HG02870 (cell line): ENCODE results near the gene SMAD9.

Experiments used
- ATAC-seq: cut with Tn5 transposase; IDR thresholded peaks from one replicate; pipeline ENCODE4 v1.9.1; 2021; ENCODE audit warnings: mild to moderate bottlenecking, moderate library complexity; ENCODE audit not compliant: unreplicated experiment

The SMAD9 gene

GRCh38 chr13:36870050-36870692, 49.9 kb downstream of the SMAD9 start:
- no peak for ATAC-seq

- ATAC-seq, result no peak
Measured at GRCh38 chr13:36866232-36866631, 53.8 kb downstream of the SMAD9 start.

DNA sequence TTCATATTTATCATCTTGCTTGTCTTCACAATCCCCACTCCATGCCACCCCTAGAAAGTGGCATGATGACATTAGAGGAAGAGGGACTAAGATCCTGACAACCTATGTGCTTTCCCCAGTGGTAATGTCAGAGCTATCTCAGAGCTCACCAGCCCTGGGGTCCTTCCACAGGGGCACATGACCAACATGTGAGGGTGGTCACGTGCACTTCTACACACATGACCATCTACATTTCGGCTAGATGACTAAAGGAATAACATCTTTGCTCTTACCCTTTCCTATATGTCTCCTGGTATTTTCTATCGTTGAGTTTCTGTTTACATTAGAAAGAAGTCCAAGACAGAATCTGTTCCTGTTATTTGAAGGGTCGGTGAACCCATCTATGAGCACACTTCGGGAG, 54.8 kb downstream of the SMAD9 start:
- ATAC-seq, result no peak

DNA sequence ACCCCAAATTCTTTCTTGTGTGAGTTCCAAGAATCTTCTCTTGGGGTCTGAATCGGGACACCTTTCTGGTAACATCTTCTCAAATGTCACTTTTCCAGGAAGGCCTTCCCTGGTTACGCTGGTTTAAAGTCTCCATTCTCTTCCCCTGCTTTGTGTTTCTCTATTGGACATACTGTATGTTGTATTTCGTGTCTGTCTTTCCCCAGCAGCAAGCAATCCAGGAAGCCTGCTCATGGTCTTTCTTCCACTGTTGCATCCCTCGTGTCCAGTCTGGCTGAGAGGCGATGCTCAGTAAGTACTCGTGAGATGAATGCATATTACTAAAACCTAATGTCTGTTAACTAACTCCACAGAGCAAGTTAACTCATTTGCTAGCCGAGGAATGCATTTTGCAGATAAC, 57.3 kb downstream of the SMAD9 start:
- ATAC-seq, result no peak

GRCh38 chr13:36862002-36862685, 57.9 kb downstream of the SMAD9 start:
- ATAC-seq, result no peak

GRCh38 chr13:36859259-36859658, 60.8 kb downstream of the SMAD9 start:
- no peak for ATAC-seq

DNA sequence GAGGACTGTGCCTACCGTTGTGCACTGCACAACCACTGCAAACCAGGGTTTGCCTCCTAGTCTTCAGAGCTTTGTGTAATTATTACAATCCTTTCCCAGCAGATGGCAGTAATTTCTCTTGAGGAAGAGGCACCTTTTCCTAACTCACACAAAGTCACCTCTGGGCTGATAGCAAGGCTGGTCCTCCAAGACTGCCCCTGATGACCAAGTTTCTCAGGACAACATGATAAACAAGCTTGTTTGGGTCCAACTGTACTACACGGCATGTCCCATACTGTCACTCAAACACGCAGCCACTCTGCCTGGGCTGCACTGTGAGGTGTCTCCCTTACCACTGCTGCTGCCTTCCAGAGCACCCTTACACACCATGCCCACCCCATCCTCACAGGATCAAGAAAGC, 61.7 kb downstream of the SMAD9 start:
- ATAC-seq, result peak; percentile 64

- no peak for ATAC-seq
Measured at GRCh38 chr13:36857253-36857652, 62.8 kb downstream of the SMAD9 start.

- ATAC-seq, result no peak
Measured at GRCh38 chr13:36850790-36851438, 69.1 kb downstream of the SMAD9 start.

DNA sequence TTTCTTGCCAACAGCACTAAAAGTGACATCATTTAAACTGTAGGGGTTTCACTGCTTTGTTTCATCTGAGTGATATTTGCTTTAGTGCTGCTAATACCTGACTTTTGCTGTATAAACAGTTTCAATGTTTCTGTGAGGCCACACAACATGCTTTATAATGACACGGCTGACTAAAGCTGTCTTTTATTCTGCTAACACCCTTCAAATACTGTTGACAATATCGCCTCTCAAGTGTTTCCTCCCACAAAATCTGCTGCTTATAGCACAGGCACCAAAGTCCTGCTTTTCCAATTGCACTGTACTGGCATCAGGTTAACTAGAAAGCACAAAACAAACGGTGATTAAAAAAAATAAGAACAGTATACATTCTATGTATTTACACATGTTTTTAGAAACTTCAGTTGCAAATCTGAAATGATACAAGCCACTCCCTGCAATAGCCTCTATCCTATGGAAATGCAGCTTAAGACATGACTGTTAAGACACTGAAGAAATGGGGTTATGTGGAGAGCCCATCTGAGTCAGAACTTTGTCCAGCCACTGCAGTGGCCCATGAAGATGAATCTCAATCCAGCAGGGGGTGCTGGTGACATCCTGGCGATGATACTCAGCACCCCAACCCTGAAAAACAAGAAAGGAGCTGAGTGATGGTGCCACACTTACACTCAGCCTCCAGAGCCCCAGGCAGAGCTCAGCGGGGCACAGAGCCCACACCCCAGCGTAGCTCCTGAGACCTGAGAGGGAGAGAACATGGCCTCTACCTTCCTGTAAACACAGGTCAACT, 71.6 kb downstream of the SMAD9 start:
- ATAC-seq, result peak; percentile 41

DNA sequence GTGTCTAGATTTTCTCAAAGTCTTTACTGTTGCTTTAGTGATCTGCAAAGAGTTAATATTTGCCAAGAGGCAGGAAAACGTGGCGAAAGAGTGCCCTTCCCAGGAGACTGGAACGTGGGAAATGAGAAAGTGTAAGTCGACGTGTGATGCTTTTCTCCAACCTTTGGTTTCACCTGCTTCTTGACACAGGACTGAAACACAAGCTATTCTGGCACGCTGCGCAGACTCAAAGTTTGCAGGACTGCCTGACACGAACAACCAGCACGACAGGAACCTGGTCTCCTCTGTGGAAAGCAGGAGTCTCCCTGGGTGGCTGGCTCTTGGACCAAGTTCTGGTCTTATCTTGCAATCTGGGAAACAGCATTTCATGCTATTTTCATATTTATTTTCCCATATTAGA, 72.4 kb downstream of the SMAD9 start:
- ATAC-seq, result no peak

DNA sequence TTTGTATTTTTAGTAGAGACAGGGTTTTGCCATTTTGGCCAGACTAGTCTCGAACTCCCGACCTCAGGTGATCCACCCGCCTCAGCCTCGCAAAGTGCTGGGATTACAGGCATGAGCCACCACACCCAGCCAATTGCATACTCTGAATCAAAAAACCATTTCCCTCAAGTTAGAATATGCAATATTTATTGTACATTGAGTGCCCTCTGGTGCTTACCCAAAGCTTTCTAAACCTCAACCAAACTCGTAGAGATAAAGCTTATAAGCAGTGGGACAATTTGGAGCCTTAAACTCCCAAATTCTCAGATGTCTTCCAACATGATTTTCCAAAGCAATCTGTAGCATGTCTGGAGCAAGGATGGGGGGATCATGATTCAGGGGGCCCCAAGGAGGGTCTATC, 78.6 kb downstream of the SMAD9 start:
- no peak for ATAC-seq

DNA sequence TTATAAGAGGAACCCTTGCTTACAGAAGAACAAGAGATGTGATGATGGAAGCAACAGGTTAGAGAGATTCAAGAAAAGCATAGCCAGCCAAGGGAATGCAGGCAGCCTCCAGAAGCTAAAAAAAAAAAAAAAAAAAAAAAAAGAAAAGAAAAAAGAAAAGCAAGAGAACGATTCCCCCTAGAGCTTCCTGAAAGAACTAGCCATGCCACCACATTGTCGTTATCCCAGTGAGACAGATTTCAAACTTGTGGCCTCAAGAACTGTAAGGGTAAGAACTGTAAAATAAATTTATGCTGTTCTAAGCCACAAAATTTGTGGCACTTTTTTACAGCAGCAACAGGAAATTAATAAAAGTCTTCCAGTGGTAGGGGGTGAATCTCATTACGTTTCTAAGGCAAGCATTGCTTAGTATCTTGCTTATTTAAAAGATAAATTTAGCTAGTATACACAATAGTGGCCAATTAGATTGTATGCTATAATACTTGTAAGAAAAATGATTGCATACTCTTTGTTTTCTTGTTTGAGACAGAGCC, 79.3 kb downstream of the SMAD9 start:
- ATAC-seq, result no peak

GRCh38 chr13:36839981-36840380, 80.1 kb downstream of the SMAD9 start:
- ATAC-seq, result no peak

GRCh38 chr13:36839281-36839680, 80.8 kb downstream of the SMAD9 start:
- no peak for ATAC-seq

- ATAC-seq, result no peak
Measured at GRCh38 chr13:36837354-36838092, 82.5 kb downstream of the SMAD9 start.

DNA sequence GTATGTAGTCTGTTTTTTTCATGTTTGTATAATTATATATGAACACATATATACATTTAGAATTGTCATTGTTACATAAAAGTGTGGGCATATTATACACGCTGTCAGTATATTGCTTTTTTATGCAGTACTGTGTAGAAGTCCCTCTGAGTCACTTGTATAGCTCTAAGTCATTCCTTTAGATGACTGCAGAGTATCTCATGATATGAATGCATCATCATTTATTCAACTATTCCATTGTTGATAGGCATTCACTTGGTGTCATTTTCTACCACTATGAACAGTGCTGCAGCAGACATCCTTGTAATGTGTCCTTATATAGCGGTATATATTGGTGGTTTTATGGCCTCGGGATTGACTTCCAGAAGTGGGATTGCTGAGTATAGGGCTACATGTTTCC, 85.7 kb downstream of the SMAD9 start:
- no peak for ATAC-seq

DNA sequence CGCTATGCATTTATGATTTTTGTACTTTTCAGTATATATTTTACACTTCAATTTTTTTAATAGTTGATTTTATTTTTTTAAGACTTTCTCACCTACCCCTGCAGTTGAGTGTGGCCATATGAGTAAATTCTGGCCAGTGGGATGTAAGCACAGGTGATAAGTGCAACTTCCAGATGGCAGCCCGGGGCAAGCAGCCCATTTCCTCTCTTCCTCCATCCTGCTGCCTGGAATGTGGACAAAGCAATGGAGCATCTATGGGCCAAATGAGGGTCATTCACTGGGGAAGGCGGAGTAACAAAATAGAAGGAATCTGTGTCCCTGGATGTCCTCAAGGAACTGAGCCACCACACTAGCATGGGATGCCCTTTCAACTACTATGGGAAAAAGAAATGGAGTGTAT, 88.7 kb downstream of the SMAD9 start:
- ATAC-seq, result no peak

DNA sequence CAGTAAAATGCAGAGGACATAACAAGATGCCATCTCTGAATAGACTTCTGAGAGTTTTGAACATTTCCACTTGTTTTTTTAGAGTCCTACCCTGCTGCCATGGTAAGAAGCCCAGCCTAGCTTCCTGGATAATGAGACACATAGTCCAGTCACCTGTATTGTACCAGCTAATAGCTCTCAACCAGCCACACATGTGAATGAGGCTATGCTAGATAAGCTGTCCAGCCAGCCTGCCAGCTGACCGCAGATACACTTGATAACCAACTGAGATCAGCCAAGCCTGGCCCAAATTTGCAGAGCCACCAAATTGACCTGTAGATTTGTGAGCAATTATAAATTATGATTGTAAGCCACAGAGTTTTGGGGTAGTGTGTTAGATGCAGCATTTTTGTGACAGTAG, 90.3 kb downstream of the SMAD9 start:
- ATAC-seq, result no peak

GRCh38 chr13:36822785-36823184, 97.3 kb downstream of the SMAD9 start:
- no peak for ATAC-seq

DNA sequence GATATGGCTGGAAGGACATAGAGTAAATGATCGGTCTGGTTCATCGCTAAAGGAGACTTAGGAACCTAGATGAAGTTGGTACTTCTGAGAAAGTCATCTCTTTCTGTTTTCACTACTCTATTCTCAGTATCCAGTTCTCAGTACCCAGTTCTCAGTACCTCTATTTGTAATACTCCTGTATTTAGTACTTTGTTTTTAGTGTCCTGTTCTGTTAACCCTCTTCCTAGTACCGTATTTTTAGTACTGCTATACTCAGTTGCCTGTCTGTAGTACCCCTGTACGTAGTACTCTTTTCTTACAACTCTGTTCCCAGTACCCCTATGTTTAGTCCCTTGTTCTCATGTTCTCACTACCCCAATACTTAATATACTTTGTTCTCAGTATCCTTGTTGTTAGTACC, 99.8 kb downstream of the SMAD9 start:
- peak; percentile 59 for ATAC-seq
